SJSA1 (cell line): ENCODE measurements around the gene SPEN. TPM values are rescaled to one million over a fixed set of nuclear protein-coding genes. Genes with fewer than 3 reads are reported as not detected.
A peak's percentile ranks its signal among the peaks of the same experiment; 100 is the strongest.

Experiments
- DNase-seq, 2 experiments: peaks; one replicate each; pipeline ENCODE4 v3.0.0-alpha.2; 2015 to 2020; ENCODE audit warnings: low spot score in 2 of 2, low read depth in 1 of 2
- H3K27ac ChIP-seq: fragments of 250-450 bp; sonication (Bioruptor Pico); 2 replicates; pipeline ENCODE4 v1.5.1; 2020; ENCODE audit warnings: mild to moderate bottlenecking, moderate library complexity
- H3K27me3 ChIP-seq: fragments of 250-450 bp; sonication (Bioruptor Pico); replicated peaks from 2 replicates; pipeline ENCODE4 v1.5.1; 2020; ENCODE audit warnings: mild to moderate bottlenecking, moderate library complexity
- H3K36me3 ChIP-seq: fragments of 250-450 bp; sonication (Bioruptor Pico); 2 replicates; pipeline ENCODE4 v1.5.1; 2020; ENCODE audit warnings: mild to moderate bottlenecking
- H3K4me1 ChIP-seq: fragments of 250-450 bp; sonication (Bioruptor Pico); replicated peaks from 2 replicates; pipeline ENCODE4 v1.6.1; 2021; ENCODE audit warnings: mild to moderate bottlenecking
- H3K4me3 ChIP-seq: fragments of 250-450 bp; sonication (Bioruptor Pico); 2 replicates; pipeline ENCODE4 v1.5.1; 2020; ENCODE audit warnings: mild to moderate bottlenecking
- H3K9me3 ChIP-seq: fragments of 250-450 bp; sonication (Bioruptor Pico); replicated peaks from 2 replicates; pipeline ENCODE4 v1.5.1; 2020; ENCODE audit warnings: mild to moderate bottlenecking
- total RNA-seq: library from RNA; depleted of rRNA; stranded (reverse); fragments of >200 nt; shearing (Covaris generic); gene quantifications from 2 replicates; pipeline ENCODE4 v1.2.3, GENCODE V29; 2014

The SPEN gene
- total RNA-seq, 1 experiment from 2014 or later = 17.5 TPM

GRCh38 chr1:15942661-15943327 is 95.3 kb downstream of the SPEN start:
- H3K27ac ChIP-seq = no peak overlapping the region
- H3K36me3 ChIP-seq = peaks cover 94% of the 10 kb centered on the region
- peaks cover 18% of the 10 kb centered on the region for H3K4me1 ChIP-seq
- no peaks in the 10 kb centered on the region for H3K27me3 ChIP-seq
- no peak overlapping the region for H3K4me3 ChIP-seq
- DNase-seq = peak in 1 of 2 experiments; percentile 34
- no peaks in the 10 kb centered on the region for H3K9me3 ChIP-seq

- H3K36me3 ChIP-seq = peaks cover 94% of the 10 kb centered on the region
These were observed 96.0 kb downstream of the SPEN start for GRCh38 chr1:15943328-15943991.

GRCh38 chr1:15943992-15944307 is 96.4 kb downstream of the SPEN start:
- Histone ChIP-seq H3K9me3 (no peaks in the 10 kb centered on the region), H3K4me3 (no peak overlapping the region), H3K4me1 (peaks cover 20% of the 10 kb centered on the region), H3K36me3 (peaks cover 89% of the 10 kb centered on the region), H3K27ac (no peak overlapping the region), H3K27me3 (no peaks in the 10 kb centered on the region)
- peak in 1 of 2 experiments; percentile 44 for DNase-seq

More at GRCh38 chr1:15943328-15943991, 96.0 kb downstream of the SPEN start:
- Histone ChIP-seq H3K4me3 (no peak overlapping the region), H3K27ac (no peak overlapping the region), H3K4me1 (peaks cover 20% of the 10 kb centered on the region), H3K9me3 (no peaks in the 10 kb centered on the region), H3K27me3 (no peaks in the 10 kb centered on the region)
- peak in 1 of 2 experiments; percentile 39 for DNase-seq

- Histone ChIP-seq H3K36me3 (peaks cover 85% of the 10 kb centered on the region), H3K4me3 (no peak overlapping the region), H3K27me3 (no peaks in the 10 kb centered on the region), H3K4me1 (peaks cover 20% of the 10 kb centered on the region), H3K27ac (no peak overlapping the region), H3K9me3 (no peaks in the 10 kb centered on the region)
- no peak for DNase-seq
These were observed 97.0 kb downstream of the SPEN start for GRCh38 chr1:15944308-15945010.

GRCh38 chr1:15945011-15945831 is 97.7 kb downstream of the SPEN start:
- H3K4me1 ChIP-seq = peaks cover 24% of the 10 kb centered on the region
- H3K27me3 ChIP-seq = no peaks in the 10 kb centered on the region
- H3K4me3 ChIP-seq = no peak overlapping the region
- H3K36me3 ChIP-seq = peaks cover 84% of the 10 kb centered on the region
- DNase-seq = no peak
- no peaks in the 10 kb centered on the region for H3K9me3 ChIP-seq
- no peak overlapping the region for H3K27ac ChIP-seq

- no peak overlapping the region for H3K4me3 ChIP-seq
- peaks cover 31% of the 10 kb centered on the region for H3K4me1 ChIP-seq
- H3K36me3 ChIP-seq = peaks cover 80% of the 10 kb centered on the region
- H3K27ac ChIP-seq = no peak overlapping the region
- no peaks in the 10 kb centered on the region for H3K9me3 ChIP-seq
- H3K27me3 ChIP-seq = no peaks in the 10 kb centered on the region
- no peak for DNase-seq
These were observed 98.4 kb downstream of the SPEN start for GRCh38 chr1:15945832-15946448.

- Histone ChIP-seq H3K4me1 (peaks cover 40% of the 10 kb centered on the region), H3K27ac (no peak overlapping the region), H3K4me3 (no peak overlapping the region), H3K36me3 (peaks cover 72% of the 10 kb centered on the region), H3K27me3 (no peaks in the 10 kb centered on the region), H3K9me3 (no peaks in the 10 kb centered on the region)
- no peak for DNase-seq
These were observed 99.3 kb downstream of the SPEN start for GRCh38 chr1:15946571-15947381.

- no peak overlapping the region for H3K27ac ChIP-seq
- H3K36me3 ChIP-seq = peaks cover 64% of the 10 kb centered on the region
- peaks cover 47% of the 10 kb centered on the region for H3K4me1 ChIP-seq
- DNase-seq = no peak
- no peak overlapping the region for H3K4me3 ChIP-seq
- no peaks in the 10 kb centered on the region for H3K9me3 ChIP-seq
- H3K27me3 ChIP-seq = no peaks in the 10 kb centered on the region
These were observed 100.0 kb downstream of the SPEN start for GRCh38 chr1:15947382-15948090.

- DNase-seq = no peak
- Histone ChIP-seq H3K4me3 (no peak overlapping the region), H3K9me3 (no peaks in the 10 kb centered on the region), H3K27me3 (no peaks in the 10 kb centered on the region), H3K27ac (peak overlapping the region; percentile 99), H3K36me3 (peaks cover 58% of the 10 kb centered on the region), H3K4me1 (peaks cover 53% of the 10 kb centered on the region)
These were observed 100.6 kb downstream of the SPEN start for GRCh38 chr1:15948091-15948591.

- Histone ChIP-seq H3K4me3 (peak overlapping the region; percentile 8; the same call in 1 of the 2 replicates), H3K27ac (peak overlapping the region; percentile 99), H3K4me1 (peaks cover 60% of the 10 kb centered on the region), H3K27me3 (no peaks in the 10 kb centered on the region), H3K9me3 (no peaks in the 10 kb centered on the region), H3K36me3 (peaks cover 55% of the 10 kb centered on the region)
- peak; percentile 92 to 94 for DNase-seq
These were observed 101.3 kb downstream of the SPEN start for GRCh38 chr1:15948595-15949452.

- H3K4me1 ChIP-seq = peaks cover 67% of the 10 kb centered on the region
- H3K9me3 ChIP-seq = no peaks in the 10 kb centered on the region
- H3K27me3 ChIP-seq = no peaks in the 10 kb centered on the region
- peak overlapping the region; percentile 99 for H3K27ac ChIP-seq
- DNase-seq = peak; percentile 96
- H3K36me3 ChIP-seq = peaks cover 47% of the 10 kb centered on the region
- H3K4me3 ChIP-seq = peak overlapping the region; percentile 8; the same call in 1 of the 2 replicates
These were observed 102.1 kb downstream of the SPEN start for GRCh38 chr1:15949453-15950245.
